Glomerular endothelial cell (primary cell): Measurements from ENCODE around the gene C1QL2. TPM values are rescaled to one million over a fixed set of nuclear protein-coding genes. Genes with fewer than 3 reads are reported as not detected.

ENCODE experiments used
- DNase-seq: peaks from one replicate; pipeline ENCODE4 v3.0.0-alpha.2; 2011; ENCODE audit warnings: low read depth, low spot score; ENCODE audit errors: extremely low read depth
- total RNA-seq: library from RNA; depleted of rRNA; stranded (reverse); fragments of >200 nt; gene quantifications from 2 replicates; pipeline ENCODE4 v1.2.3, GENCODE V29; 2015

Gene C1QL2
- total RNA-seq, 1 donor from 2014 or later, result not detected

DNA sequence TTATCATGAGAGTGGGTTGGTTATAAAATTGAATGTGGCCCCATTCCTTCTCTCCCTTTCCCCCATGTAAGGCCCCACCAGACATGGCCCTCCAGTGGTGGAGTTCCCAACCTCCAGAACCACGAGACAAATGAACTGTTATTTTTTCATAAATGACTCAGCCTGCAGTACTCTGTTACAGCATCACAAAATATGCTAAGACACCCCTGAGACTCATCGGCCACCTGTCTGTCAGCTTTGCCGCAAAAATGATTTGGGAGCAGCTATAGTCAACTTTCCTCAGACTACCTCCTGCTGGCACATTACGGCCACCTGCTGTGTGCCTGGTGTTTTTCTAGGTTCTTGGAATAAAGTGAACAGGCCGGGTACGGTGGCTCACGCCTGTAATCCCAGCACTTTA lies 21.4 kb upstream of the C1QL2 start:
- no peak for DNase-seq

DNA sequence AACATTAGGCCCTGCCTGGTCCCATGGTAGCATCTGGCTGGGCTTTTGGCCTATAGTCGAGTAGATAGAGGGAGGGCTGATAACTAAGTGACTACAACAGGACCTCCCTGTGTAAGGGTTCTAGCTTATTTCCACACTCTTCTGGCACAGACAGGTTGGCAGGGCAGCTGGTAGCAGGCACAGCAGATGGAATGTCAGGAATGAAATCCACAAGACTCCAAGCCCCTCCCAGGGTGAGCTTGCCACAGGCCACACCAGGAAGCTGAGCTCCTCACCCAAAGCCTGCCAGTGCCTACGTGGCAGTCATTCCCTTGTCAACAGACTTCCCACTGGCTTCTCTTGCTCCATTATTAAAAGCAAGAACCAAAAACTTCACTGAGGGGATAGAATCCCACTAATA lies 20.7 kb upstream of the C1QL2 start:
- DNase-seq, result no peak

DNA sequence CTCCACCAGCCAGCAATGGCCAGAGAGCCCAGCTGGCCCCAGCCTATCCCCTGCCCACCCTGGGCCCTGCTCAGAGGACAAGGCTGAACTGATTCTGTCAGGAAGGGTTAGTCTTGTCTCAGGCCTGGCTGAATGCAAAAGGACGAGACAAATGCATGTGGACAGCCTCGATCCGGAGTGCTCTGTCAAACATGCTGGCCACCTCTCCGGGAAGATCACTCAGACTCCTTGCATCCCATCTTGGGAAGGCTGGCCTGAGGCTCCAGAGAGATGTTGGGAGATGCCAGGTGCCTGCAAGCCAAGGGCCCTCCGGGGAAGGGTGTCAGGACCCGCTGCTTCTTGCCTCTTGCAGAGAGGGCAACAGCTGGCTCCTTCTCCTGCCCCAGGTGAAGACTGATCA lies 20.2 kb upstream of the C1QL2 start:
- DNase-seq, result no peak

DNA sequence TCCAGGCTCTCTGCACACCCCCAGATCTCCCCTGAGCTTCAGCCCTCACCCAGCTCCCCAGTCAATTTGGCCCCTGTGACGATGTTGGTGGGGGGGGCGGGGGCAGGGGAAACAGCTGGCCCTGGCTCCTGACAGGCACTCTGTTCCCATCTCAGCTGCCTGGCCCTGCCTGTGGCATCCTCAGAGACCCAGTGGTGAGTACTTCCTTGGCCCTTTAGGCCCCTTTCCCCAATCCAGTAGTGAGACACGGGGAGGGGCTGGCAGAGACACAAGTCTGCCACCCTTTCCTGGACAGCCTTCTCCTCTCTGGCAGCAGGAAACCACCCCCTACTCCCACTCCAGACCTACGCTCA lies 19.3 kb upstream of the C1QL2 start:
- DNase-seq, result no peak

DNA sequence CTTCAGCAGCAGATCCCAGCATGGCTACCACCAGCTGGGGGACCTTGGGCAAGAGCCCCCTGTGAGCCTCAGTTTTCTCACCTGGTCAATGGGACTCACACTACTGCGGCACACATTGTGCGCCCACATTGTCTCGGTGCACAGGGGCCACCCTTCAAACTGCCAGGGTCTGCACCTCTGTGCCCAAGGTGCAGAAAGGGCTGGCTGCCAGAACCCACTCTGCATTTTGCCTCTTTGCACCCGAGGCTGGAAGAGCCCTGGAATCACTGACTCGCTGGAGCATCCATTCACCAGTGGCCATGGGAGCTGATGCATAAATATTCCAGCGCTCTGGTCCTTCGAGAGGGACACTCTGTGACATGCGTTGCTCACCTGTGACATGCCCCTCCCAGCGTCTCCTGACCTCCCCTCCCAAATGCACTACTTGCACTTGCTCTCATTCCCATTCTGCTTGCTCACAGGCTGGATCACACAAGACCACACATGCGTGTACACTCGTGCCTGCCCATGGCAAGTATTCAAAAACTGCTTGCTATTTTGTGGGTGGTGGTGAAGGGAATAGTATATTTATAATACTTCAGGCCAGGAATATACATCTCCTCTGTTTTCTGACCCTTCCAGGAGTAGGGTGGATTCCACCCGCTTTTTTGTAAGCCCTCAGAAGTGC lies 18.8 kb upstream of the C1QL2 start:
- no peak for DNase-seq

DNA sequence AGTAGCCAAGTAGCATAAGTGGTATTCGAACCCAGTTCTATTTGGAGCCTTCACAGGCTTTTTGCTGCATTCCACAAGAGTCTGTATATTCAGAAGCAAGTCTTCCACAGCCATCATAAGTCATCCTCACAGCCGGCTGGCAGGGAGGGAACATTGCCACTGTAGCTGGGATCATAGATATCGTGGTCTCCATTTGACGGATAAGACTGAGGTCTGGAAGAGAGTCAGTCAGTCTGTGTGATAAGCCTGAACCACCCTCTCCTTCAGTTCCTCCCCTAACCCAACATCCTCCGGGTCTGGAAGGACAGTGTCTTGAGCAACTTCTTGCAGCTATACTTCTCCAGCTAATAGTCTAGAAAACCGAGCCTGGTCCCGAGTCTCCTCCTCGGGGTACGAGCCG lies 17.0 kb upstream of the C1QL2 start:
- no peak for DNase-seq

DNA sequence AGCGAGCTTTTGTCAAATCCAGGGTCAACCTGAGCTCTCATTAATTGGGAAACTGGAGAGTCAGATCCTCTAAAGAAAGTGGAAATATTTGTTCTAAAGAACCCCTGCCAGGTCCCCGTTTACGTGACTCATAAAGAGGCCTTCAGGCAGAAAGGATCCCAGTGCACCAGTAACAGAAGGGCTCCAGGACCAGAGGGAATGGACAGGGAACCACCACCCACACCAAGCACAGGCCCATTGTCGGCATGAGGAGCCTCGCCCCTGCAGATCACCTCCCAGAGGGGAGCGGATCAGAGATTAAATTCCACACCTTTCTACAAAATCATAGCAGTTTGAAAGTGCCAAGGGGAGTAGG lies 16.4 kb upstream of the C1QL2 start:
- no peak for DNase-seq

DNA sequence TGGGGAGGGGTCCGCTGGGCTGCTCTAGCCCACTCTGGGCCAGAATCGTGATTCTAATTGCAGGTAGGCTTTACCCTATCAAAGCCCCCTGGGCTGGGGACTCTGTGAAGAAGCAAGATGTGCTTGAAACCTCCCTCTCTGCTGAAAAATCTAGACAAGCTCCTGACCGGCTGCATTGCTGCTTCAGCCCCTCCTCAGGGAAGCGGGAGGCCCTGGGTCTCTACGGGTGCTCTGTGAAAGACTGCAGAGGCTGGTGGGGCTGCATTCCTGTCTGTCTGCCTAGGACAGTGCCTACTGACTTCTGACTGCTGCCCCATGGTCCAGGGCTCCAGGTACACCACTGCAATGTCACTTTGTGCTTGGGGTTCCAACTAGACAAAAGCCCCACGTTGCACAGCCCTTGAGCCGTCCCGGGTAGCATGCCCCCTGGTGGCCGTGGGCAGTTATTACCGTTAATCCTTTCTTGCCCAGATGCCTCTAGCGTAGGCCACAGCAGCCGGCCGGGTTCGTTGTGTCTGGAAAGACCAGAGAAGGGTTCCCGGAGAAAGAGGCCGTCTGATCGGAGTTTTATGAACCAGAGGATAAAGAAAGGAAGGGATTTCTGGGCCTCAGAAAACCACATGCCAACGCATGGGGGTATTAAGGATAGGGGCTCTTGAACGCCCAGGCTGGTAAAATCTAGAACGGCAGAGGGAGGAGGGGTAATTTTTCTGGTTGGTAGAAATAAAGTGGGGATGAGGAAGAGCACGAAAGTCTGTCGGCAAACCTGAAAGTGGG lies 15.9 kb upstream of the C1QL2 start:
- DNase-seq, result no peak

DNA sequence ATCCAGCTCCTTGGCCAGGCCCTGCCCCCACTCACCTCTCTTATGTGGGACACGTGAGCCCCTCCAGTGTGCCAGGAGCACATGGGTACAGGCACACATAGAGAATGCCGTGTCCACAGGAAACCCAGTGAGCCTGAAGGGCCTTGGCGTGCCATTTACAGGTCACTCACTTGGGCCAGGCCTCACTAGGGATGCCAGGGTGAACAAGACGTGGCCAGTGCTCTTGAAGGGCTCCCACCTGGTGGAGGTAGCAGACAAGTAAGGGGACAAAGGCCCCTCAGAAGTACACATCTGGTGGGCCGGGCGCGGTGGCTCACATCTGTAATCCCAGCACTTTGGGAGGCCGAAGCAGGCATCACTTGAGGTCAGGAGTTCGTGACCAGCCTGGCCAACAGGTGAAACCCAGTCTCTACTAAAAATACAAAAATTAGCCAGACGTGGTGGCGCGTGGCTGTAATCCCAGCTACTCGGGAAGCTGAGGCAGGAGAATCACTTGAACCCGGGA lies 15.1 kb upstream of the C1QL2 start:
- no peak for DNase-seq

DNA sequence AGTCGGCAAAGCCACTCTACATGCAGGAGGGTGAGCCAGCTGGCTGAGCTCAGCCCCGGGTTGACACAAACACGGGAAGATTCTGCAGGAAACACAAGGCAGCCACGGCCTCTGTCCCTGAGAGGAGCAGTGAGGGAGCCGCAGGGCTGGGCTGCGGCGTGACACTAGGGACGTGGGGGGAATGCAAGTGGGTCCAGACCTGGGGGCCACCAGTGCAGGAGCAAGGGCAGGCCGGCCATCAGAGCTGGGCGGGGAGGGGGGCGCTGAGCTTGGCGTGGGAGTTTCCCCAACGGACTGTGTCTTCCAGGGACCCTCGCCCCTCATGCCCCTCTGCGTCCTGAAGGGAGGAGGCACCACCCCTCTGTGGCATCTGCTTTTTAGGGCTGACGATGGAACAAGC lies 12.0 kb upstream of the C1QL2 start:
- no peak for DNase-seq

DNA sequence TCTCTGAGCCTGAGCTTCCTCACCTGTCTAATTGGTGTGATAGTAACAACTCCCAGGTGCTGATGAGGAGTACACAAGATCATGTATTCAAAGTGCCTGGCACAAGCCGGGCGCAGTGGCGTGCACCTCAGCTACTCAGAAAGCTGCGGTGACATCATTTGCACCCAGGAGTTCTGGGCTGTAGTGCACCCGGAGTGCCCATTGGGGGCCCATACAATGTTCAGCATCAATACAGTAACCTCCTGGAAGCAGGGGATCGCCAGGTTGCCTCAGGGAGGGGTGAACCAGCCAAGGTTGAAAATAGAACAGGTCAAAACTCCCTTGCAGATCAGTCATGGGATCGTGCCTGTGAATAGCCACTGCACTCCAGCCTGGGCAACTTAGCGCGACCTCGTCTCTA lies 11.2 kb upstream of the C1QL2 start:
- no peak for DNase-seq

DNA sequence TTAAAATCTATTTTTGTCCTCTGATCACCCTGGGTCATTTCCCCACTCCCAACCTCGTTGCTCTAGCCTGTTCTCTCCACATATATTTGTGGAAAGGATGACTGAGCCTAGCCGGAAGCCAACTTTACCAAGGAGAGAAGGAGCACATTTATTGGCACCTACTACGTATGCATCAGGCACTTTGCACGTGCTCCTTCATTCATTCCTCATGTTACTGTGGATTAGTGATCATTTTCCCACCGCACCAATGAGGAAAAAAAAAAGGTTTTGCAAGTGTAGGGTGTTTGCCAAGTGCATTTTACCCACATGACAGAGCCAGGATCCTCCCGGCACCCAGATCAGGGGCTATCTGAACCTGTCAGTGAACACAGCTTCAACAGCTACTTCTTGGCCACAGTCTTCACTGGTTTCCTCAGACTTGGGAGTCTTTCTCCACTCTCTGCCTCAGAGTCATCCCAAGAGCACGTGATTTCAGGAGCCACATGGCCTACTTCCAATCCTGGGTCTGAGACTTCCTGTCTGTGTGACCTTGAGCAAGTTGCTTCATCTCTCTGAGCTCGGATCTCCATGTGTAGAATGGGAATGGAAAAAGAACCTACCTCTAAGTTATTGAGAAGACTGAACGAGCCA lies 1.9 kb upstream of the C1QL2 start:
- no peak for DNase-seq

DNA sequence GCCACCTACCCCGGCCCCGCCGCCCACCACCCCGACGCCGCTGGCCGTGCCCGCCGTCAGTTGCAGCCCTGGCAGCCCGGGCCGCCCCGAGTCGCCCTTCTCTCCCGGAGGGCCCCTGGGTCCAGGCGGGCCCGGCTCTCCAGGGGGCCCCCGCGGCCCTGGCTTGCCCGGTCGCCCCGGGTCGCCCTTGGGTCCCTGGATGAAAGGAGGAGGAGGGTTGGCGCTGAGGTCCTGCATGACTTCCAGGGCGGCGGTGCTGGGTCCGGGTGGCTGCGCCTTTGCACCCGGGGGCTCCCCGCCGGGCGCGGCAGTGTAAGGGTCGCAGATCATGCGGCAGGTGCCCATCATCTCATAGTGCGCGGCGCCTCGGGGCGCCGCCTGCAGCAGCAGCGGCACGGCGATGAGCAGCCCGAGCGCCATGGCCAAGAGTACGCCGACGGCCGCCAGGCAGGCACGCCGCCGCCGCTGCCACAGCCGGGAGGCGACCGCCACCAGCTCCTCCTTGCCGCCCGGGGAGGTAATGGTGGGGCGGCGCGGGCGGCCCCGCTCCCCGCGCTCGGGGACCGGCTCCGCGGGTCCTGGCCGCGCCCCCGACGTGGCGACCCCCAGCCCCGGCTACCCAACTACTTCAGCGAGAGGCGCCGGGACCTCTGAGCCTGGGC lies 570 bp downstream of the C1QL2 start:
- DNase-seq, result no peak

DNA sequence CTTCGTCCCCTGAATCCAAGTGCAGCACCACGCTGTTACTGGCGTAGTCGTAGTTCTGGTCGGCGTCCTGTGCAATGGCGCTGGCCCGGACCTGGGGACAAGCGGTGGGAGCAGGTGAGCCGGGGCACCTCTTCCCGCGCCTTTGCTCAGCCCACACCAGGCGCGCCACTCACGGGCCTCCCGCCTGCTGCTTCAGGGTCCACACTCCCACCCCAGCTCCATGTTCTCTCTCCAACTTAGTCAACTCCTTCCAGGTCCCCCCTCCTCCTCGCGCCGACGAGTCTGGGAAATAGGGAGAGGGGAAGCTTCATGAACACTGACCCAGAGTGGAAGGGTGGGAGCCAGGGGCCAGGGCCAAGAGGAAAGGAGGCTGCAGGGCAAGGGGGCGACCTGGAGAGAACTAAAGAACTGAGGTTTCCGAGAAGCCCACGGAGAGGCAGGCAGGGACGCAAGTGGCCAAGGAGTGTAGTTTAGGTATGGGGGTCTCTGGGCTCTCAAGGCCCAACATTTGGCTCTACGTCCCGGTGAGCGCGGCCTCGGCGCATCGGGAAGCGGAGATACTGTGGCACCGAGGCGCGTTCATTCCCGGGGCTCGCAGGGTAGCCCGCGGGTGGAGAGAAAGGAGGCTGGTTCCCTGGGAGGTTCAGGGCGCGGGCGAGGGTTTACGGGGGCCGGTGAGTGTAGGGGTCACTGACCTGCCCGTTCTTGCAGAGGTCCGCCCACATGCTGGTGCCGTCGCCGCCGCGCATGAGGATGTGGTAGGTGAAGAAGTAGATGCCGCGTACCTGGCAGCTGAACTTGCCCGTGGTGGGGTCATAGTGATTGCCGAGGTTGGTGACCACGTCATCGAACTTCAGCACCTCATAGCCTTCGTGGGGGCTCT lies 1.4 kb downstream of the C1QL2 start:
- no peak for DNase-seq

DNA sequence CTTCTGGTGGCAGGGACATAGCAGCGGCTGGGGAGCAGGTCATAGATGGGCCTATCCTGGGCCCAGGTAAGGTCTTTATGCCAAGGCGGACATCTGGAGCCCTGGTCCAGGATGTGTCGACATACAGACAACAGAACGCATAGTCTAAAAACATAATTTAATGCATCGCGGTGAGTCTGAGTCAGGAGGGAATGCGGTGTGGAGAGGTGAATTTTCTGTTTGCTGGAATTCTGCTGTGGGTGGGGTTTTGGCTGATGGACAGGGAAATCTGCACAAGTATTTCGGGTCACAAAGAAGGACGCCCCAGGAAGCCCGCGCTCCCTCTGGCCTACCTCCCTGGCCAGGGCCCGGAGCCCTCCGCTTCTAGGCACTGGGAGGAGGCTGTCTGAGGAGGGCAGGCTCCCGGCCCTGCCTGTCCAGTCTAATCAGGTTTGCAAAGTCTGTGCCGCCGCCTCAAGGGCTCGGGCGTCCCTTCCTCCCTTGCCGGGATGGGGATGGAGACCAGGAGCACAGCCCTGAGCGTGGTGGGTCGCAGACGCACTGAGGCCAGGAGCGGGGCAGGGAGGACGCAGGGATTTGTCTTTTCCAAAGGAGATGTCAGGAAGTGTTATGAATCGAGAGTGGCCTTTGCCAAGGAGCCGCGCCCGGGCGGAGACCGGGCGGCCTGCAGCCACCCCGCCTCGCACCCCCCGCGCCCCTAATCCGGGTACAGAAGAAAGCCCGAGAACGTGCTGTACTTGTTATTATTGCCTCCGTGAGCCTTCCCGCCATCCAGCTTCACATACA lies 2.3 kb downstream of the C1QL2 start:
- no peak for DNase-seq

DNA sequence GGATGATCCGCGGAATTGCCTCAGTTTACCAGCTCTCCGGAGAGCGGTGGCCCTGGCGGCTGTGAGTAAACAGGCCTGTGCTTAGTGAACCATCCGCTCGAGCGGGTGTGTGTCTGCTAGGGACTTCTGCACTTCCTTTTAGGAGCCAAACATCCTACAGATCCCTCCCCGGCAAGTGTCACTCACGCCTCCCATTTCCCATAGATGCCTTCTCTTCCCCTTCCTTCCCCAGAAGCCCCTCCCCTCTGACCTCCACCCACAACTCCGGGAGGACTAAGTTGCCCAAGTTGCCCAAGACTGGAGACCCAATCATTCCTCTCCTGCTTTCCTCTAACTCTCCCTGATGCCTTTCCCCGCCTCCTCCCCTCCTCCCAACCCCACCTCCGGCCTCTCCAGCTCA lies 2.9 kb downstream of the C1QL2 start:
- DNase-seq, result no peak

DNA sequence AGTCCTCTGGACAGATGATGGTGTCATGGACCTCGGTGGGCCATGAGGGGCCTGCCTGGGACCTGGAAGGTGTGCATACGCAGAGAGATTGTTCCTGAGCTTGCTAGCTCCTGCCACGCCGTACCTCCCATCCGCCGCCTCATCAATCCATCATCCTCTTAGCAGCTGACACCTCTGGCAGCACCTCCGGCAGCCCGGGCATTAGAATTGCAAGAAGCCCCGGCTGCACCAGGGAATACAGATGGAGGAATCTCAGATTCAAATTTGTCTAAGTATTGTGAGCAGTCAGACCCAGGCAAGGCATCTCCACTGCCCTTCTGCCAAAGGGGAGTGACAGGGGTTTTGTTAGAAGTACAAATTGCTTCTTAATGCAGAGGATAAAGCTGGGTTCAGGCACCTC lies 4.5 kb downstream of the C1QL2 start:
- no peak for DNase-seq

DNA sequence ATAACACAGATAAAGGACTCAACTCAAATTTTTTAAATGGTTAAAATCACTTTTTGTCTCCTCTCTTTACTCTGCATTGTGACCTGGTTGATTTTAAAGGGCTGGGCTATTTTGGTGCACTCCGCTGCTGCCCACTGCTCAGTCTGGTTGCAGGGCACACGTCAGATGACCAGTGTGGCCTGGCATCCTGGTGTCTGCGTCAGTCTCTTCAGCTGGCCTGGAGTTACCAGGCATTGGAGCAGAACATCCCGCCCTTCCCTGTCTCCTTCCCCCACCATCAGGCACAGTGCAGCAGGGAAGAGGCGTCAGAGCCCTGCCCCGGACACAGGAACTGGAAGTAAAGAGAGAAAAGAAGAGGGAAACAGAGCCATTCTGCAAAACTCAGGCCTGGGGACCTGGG lies 8.9 kb downstream of the C1QL2 start:
- DNase-seq, result no peak

DNA sequence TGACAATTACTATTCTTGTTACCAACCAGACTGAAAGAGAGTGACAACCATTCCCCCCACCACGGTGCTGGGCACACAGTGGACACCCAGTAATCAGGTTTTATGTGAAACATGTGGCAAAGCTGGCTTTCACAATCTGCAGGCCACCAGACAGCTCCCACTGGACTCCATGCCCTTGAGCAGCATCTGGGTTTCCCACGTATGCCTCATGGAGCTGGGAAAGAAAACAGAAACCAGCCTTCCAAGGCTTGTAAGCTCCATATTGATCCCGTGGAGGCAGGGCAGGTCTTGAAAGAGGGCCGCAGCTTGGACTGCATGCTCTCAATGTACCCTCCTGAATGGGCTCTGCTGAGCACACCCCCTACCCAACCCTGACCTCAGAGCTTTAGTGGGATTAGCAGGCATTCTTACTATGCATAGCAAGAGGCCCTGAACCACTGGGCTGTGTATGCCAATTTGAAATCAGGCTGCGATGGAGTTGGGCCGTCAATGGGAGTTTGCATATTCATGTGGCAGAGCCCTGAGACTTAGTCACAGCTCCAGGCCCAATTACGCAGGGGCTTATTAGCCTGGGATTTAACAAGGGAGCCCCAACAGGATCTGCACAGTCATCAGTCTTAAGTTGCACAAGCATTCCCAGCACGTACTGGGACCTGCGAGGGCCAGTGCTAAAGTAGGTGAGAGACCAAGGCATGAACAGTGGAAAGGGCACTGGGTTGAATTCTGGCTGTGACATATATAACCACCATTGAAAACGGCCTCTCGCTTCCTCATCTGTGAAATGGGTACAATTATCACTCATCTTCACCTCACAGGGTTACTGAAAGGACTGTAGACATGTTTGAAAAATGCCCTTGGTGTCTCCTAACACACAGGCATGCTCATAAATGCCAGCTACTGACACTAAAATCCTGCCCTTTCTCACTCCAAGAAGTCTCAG lies 10.5 kb downstream of the C1QL2 start:
- no peak for DNase-seq
